ENCODE results near the gene ASIC2.

DNA sequence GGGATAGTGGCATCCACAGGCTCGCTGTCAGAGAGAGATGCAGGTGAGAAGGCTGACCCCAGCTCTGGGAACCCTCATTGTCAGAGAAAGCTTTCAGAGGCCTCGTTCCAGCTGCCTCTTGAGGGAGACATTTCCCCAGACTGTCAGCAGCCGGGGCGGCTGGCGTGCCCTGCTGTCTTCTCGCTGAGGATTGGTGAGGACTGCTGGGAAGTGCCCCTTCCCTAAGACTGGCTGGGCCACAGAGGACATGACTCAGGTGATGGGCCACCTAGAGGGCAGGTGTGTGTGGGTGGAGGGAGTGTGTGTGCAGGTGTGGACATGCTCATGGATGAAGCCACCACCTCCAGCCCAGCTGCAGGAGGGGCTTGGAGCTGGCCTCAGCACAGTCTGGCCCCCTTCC, 276.2 kb downstream of the ASIC2 start:
- TF ChIP-seq, protein P1, sequence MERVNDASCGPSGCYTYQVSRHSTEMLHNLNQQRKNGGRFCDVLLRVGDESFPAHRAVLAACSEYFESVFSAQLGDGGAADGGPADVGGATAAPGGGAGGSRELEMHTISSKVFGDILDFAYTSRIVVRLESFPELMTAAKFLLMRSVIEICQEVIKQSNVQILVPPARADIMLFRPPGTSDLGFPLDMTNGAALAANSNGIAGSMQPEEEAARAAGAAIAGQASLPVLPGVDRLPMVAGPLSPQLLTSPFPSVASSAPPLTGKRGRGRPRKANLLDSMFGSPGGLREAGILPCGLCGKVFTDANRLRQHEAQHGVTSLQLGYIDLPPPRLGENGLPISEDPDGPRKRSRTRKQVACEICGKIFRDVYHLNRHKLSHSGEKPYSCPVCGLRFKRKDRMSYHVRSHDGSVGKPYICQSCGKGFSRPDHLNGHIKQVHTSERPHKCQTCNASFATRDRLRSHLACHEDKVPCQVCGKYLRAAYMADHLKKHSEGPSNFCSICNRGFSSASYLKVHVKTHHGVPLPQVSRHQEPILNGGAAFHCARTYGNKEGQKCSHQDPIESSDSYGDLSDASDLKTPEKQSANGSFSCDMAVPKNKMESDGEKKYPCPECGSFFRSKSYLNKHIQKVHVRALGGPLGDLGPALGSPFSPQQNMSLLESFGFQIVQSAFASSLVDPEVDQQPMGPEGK (CRISPR knock-in tag; IDR thresholded peaks at IDR 0.05; ENCODE audit: borderline replicate concordance): no peak
- TF ChIP-seq ARNTL (CRISPR knock-in tag; IDR thresholded peaks at IDR 0.05; ENCODE audit: borderline replicate concordance, low read depth) (no peak), GLIS3 (CRISPR knock-in tag; IDR thresholded peaks at IDR 0.05) (no peak), PPARA (CRISPR knock-in tag; IDR thresholded peaks at IDR 0.05; ENCODE audit: borderline replicate concordance) (no peak), SNAI2 (CRISPR knock-in tag; IDR thresholded peaks at IDR 0.05) (no peak), ZFP3 (CRISPR knock-in tag; IDR thresholded peaks at IDR 0.05) (no peak), ZC3H10 (CRISPR knock-in tag; IDR thresholded peaks at IDR 0.05) (no peak), ESRRG (CRISPR knock-in tag; IDR thresholded peaks at IDR 0.05) (no peak), ISL1 (CRISPR knock-in tag; IDR thresholded peaks at IDR 0.05) (no peak)

Data from SK-N-SH treated with all-trans-retinoic acid at 6 μM for 48 hours (cell line).